Heart left ventricle (tissue), 13 donors: ENCODE measurements around the gene NEB.

Experiments
- CTCF ChIP-seq, 12 donors: fragments of 200-600 bp; sonication (generic) in 4 of 12; IDR thresholded peaks; one replicate each; pipeline versions ENCODE4 v1.5.0 to v1.8.0; 2018 to 2022; ENCODE audit warnings: antibody characterized with exemption in 12 of 12, mild to moderate bottlenecking in 5 of 12
- POLR2A ChIP-seq, 2 donors: fragments of 450-650 bp; IDR thresholded peaks; one replicate each; pipeline ENCODE4 v1.6.1; 2017; ENCODE audit warnings: antibody characterized with exemption in 2 of 2, mild to moderate bottlenecking in 2 of 2, moderate library complexity in 2 of 2
- donor health status: ischemic (EF 13 %, LVEDD 7.1; RV severe dilation, severe dysfunction).
- donor health status: DM: no; HTN: yes; CAD: no.
- donor health status: DM: no; HTN: no; CAD: no.
- donor health status: ischemic (EF 25% LVEDD 6.9; RV normal size, moderate dysfunction).
- donor health status: ischemic (EF 25% LVEDD 5.7; RV mildly dilated, moderate dysfunction).
- donor health status: ischemic (EF 35%, LVEDD 5.7; RV mildly dilated, moderate dysfunction).
- donor health status: nonischemic (EF 11% LVEDD 7.7; RV severe dilation, severe dysfunction).
- donor health status: DM: yes; HTN: yes; CAD: no.
- donor health status: PGD.
- donor health status: ischemic (EF 29% LVEDD 5.4; RV normal size, mild dysfunction).
- donor health status: nonischemic (EF 23%, LVEDD 6.1; RV moderate dilation, normal function).

DNA sequence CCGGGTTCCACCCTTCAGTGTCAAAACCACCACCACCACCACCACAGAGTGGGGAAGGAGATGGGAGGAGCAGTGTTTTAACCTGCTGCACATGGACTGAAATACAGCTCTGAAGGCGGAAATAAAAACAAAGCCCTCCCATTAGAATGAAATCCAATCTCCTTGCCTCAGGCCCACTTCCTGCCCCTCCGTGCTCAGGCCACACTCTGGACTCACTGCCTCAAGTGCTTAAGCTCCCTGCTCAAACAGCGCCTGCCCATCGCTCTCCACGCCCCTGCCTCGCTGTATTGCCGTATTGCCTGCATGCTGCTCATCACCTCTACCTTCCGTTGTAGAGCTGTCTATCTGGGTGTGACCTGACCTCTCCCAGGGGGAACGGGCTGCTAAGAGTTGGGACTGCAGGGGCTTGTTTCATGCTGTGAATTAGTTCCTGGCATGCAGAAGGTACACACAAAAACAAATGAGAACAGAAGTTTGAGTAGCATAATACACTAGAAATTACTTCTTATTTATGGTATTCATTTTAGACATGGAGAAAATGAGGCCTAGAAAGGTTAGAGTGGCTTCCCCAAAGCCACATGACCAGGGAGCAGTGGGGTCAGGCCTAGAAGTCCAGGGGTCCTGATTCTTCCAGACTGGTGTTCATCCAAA, 31.6 kb upstream of the NEB start:
- TF ChIP-seq CTCF (IDR thresholded peaks at IDR 0.05) (no peak), POLR2A (IDR thresholded peaks at IDR 0.05) (no peak)
